Stimulated activated CD8-positive, alpha-beta memory T cell treated with anti-CD3 and anti-CD28 coated beads, Interleukin-4, amount 100 ng/mL, for 24 hours (primary cell): ENCODE results near the gene CHMP1B.
"Not testable (repeated sequence)": the region's sequence is repeated elsewhere in the genome, so short reads cannot be mapped to it uniquely, and the experiment has no call there.

ENCODE experiments used
- DNase-seq: peaks from one replicate; pipeline ENCODE4 v3.0.0-alpha.2; 2020; ENCODE audit warnings: low read depth

The CHMP1B gene

DNA sequence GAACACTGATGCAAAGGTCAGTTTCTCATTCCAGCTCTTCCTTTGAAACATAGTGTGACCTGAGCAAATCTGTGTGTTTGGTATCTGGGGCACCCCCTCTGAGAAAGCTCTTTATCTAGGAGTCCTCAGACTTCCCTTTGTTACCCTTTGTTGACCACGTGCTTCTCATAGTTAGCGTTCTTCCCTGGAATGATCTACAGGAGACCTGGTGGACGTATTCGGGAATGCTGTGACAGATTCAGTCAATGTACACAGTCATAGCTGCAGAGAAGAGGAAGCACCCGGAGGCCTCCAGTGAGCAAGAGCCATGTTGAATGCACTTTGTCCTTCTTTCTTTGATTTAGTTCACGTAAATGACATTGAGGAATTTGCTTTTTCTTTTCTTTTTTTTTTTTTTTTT lies 10.7 kb upstream of the CHMP1B start:
- no peak for DNase-seq

DNA sequence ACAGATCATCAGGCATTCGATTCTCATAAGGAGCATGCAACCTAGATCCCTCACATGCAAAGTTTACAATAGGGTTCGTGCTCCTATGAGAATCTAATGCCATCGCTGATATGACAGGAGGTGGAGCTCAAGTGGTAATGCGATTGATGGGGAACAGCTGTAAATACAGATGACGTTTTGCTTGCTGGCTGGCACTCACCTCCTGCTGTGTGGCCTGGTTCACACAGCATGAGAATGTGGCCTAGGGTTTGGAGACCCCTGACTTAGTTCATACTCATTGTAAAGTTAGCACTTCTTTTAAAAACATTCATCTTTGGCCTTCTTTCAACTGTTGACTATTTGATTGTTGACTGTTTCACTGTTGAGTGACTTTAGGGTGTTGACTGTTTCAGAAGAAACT lies 8.7 kb upstream of the CHMP1B start:
- no peak for DNase-seq

DNA sequence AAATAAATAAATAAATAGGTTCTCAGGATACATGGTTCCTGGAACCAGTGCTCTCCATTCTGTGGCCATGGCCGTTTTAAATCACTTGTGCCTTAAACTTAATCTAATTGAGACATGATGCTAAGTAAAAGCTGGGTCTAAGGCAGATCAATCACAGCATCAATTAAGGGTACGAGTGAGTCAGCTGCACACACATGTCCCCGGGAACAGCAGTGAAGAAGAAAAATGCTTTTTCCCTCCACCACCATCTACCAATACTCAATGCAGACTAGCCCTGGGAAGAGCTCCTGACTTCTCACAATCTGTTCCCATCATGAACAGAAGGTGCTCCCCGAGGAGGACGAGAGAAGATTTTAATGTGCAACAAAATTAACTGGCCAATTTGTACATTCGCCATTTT lies 6.8 kb upstream of the CHMP1B start:
- no peak for DNase-seq

DNA sequence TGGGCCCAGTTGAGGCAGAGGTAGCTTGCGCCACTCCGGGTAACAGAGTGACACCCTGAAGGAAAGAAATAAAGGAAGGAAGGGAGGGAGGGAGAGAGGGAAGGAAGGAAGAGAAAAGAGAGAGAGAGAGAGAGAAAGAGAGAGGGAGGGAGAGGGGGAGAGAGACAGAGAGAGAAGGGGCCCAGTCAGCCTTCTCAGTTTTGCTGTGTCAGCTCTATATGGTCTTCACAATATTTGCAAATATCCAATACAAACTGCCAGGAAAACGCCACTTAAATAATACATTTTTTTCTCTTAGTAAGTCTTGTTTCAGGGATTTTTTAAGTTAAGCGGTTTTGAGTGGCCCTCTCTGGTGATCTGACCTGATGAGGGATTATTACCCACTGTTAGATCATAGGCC lies 5.6 kb upstream of the CHMP1B start:
- no peak for DNase-seq

DNA sequence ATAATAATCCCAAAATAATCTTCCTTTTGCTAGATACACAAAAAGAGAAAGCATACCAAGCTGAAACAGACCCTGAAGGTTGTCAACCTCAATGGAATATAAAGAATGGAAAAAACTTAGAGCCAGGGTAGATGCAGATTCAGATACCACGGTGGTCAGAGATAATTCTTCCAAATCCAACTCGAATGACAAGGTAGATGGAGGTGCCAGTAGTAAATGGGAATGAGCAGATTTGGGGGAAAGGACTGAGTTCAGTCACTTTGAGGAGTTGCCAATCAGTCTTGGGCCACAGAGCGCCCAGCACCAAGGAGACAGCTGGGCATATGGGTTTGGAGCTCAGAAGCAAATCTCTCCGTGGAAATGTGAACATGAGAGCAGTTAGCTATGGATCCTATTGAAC lies 3.4 kb upstream of the CHMP1B start:
- DNase-seq = no peak

DNA sequence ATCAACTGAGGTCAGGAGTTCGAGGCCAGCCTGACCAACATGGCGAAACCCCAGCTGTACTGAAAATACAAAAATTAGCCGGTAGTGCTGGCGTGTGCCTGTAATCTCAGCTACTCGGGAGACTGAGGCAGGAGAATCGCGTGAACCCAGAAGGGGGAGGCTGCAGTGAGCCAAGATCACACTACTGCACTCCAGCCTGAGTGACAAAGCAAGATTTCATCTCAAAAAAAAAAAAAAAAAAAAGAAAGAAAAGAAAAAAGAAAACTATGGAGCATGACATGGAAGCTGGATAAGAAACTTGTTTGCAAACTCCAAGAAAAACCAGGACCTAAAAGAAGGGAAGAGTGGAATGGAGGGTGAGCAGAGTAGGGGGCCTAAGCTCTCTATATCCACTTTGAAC lies 1.9 kb upstream of the CHMP1B start:
- no peak for DNase-seq

DNA sequence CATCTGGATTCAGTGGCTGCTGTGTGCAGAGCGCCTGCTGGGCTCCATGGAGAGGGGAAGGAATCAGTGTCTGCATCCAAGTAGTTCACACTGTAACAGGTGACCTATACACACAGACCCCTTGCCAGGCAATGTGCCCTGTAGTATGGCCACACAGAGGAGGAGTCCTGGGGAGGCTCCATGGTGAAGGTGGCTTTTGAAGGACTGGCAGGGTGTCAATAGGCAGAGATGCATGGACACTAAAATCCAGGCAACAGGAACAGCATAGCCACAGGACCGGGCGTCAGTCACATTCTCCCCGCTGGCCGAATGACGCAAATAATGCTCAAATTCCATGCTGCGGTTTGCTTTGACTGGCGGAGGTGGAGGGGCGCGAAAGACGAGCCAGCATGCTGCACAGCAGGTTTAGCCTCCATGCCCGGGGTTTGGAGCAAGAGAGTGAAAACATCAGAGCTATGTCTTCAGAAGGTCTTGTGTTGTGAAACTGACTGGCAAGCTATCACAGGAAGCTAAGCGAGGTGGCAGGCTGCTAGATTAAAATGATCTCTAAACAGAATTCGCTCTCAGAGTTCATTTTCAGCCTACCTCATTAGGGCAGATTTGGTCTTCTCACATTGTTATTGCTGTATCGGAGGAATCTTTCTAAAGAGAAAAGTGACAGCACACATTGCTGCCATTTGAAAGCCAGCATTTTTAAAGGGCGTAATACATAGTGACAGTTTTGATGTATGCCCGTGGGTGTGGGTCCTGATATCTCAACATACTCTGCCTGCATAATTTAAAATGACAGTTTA lies 1.2 kb upstream of the CHMP1B start:
- peak; percentile 35 for DNase-seq

DNA sequence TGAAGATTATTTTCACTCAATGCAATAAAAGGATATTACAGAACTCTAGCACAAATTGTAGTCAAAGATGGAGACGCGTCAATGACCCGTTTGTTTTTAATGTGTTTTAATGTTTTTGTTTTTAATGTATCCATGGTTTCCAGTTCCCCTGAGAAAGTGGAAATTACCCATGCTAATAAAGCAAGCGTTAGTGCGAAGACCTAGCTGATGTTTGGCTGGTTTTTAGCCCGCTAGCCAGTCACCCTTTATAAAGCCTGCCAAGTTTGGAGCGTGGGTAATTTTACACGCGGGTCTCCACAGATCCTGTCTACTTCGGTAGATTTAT lies 430 bp upstream of the CHMP1B start:
- no peak for DNase-seq

DNA sequence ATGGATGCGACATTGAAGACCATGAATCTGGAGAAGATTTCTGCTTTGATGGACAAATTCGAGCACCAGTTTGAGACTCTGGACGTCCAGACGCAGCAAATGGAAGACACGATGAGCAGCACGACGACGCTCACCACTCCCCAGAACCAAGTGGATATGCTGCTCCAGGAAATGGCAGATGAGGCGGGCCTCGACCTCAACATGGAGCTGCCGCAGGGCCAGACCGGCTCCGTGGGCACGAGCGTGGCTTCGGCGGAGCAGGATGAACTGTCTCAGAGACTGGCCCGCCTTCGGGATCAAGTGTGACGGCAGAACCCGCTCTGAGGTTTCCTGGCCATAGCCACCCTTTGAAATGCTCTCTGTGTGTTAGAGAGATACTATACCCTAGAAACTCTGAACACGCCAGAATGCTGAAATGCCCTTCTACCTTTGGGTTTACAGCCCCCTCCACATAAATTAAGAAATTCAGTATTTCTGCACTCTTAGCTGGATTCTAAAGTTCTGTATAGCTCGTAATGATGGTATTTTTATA lies 659 bp downstream of the CHMP1B start:
- DNase-seq = peak; percentile 16

DNA sequence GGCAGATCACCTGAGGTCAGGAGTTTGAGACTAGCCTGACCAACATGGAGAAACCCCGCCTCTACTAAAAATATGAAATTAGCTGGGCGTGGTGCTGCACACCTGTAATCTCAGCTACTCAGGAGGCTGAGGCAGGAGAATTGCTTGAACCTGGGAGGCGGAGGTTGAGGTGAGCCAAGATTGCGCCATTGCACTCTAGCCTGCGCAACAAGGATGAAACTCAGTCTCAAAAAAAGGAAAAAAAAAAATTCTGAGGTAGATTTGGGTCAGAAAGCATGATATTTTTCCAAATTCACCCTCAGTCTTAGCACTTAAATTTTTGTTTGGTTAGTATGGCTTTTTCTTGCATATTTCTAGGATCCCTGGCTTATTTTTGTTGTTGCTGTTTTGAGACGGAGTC lies 3.3 kb downstream of the CHMP1B start:
- not testable (repeated sequence) for DNase-seq

DNA sequence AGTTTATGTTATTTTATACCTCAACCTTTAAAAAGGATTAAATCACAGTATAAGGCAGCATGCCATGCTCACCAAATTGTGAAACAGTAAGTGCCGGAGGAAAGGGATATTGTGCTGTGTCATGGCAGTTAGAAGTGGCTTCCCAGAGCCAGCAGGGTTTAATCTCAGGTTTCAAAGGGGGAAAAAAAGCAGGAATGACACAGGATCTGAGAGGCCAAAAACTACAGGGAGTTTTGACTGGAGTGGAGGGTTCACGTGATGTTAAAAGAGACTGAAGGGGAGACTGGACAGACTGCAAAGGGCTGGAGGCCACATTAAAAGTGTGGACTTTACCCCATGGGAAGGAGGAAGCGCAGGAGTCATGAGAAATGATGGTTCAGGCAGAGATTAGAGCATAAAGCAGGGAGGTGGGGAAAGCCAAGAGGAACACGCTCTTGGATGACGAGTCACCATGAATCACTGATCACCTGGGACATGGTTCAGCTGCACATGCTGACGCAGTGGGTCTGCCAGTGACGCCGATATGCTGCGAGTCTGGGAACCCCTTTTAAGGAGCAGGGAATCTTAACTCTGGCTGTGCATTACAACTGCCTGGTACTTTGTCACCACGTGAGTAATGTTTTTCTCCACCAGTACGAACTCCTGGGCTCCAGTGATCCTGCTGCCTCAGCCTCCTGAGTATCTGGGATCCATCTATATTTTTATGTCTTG lies 6.1 kb downstream of the CHMP1B start:
- no peak for DNase-seq

DNA sequence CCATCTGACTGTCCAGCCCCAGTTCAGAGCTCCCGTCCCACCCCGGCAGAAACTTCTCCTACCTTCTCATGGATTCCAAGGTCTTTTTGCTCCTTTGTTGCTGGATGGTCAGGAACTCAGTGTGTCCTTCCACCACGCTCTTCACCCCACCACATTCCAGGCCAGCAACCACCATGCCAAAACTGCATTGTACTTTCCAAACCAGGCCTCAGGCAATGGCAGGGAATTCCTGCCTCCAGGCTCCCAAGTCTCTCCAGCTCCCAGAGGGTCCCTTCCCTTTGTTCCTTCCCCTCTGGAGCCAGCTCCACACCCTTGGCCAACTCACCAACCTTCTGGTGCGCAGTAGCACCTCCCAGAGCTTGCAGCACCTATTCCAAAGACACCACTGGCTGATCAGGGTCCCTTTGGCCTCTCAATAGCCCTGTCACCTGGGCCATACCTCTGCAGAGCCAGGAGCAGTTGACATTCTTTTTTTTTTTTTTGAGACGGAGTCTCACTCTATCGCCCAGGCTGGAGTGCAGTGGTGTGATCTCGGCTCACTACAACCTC lies 8.1 kb downstream of the CHMP1B start:
- no peak for DNase-seq

DNA sequence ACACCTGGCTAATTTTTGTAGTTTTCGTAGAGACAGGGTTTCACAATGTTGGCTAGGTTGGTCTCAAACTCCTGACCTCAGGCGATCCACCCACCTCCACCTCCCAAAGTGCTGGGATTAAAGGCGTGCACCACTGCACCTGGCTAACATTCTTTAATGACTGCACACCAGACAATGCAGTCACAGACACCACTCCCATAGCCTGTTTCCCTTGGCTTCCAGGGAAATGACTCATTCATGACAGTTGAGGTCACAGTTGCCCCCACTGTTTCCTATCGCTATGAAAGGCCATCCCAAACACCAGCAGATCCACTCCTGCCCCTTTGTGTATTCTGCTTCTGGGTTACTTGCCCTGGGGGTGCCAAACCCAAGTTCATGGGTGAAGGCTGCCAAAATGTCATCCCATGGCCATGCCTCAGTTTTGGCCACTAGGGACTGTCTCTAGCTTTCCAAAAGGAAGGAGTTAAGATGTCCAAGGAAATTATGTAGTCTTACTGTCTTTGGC lies 8.7 kb downstream of the CHMP1B start:
- DNase-seq = no peak

DNA sequence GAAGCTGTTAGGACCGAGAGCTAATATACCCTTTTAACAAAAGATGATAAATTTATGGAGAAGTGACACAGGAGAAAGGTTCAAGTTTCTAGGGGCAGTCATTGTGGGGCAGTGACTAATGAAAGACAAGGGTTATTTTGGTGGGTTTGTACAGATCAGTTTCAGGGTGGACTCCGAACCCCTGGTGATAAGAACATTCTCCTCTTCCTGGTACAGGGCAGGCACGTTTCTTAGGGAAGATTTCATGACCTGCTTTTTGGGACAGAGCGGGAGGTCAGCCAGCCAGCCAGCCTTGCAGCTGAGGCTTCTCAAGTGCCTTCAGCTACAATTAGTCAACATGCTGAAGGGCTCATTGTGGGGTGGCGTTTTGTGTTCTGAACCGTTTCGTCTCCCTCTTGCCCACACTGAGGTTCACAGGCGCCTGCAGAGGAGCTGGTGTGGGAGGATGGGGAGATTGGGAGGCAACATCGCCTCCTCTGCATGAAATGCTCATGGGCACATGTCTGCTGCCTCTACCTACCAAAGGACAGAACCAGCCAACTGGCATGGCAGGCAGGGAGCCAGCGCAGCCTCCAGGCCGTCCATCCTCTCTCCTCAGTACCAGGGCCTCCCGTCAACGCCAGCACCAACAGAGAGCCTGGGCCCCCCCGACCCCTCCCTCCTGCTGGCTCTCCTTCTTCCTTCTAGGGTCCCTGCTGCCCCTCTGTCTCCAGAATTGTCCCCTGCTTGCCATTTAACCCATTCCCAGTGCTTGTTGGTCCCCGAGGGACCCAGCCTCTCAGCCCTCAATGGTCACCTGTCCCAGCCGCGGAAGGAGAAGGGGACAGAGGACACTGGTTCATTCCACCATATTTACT lies 9.6 kb downstream of the CHMP1B start:
- DNase-seq = no peak

DNA sequence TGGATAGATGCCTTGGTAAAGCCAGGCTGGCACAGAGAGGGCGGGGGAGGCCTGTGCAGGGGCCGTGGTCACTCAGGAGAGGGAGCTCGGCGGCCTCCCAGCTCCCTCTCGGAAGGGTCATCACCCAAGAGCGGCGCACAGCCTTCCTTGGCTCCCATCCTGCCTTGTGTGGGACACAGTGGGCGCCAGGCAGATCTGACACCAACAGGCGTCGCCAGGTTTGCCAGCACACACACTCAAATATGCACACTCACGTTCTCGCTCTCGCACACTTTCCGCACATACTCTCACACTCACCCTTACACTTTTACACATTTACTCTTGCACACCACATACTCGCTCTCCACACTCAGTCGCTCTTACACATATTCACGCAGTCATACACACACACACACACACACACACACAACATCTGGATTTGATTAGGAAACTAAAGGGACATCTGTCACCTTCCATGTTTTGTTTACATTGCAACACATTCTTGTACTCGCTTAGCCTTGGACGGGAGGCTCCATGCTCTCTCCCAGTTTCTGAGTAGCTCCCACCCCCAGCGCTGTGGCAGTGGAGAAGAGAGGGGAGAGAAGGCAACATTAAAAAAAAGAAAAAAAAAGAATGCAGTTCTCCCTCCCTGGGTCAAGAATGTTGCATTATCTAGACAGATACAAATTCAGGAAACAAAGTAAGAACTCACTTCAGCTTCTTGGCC lies 10.5 kb downstream of the CHMP1B start:
- no peak for DNase-seq

DNA sequence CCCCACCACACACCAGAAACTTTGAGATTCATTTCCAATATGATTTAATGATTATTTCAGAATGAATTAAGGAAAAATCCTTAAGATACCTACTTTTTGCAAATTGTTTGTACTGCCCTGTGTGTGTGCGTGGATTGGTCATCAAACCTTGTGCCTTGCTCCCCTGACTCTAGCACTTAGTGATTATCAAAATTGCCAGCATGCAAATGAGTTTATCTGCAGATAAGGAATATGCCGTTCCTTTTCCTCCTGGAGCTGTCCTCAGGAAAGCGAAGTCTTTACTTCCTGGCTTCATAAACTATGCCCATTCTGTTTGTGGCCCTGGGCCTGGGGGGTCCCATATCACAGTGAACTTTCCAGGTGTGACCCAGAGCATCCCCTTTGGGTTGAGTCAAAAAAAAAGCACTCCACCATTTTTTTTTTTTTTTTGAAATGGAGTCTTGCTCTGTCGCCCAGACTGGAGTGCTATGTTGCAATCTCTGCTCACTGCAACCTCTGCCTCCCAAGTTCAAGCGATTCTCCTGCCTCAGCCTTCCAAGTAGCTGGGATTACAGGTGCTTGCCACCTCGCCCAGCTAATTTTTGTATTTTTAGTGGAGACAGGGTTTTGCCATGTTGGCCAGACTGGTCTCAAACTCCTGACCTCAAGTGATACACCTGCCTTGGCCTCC lies 11.4 kb downstream of the CHMP1B start:
- DNase-seq = no peak

DNA sequence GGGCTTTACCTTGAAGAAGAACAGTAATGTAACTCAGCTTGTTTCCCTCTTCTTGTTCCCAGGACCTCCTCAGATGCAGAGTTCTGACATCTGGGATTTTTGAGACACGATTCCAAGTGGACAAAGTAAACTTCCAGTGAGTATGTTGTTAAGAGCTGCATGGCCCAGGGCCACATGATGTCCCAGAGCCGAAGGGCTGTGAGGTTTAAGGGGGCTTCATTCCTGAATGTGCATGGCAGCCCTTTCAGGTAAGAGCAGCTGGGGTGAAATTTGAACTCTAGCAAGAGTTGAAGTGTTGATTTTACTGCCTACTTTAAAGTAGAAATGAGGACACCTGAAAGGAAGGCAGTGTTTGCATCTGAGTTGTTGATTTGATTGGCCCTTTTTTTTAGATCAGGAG lies 13.3 kb downstream of the CHMP1B start:
- DNase-seq = no peak

DNA sequence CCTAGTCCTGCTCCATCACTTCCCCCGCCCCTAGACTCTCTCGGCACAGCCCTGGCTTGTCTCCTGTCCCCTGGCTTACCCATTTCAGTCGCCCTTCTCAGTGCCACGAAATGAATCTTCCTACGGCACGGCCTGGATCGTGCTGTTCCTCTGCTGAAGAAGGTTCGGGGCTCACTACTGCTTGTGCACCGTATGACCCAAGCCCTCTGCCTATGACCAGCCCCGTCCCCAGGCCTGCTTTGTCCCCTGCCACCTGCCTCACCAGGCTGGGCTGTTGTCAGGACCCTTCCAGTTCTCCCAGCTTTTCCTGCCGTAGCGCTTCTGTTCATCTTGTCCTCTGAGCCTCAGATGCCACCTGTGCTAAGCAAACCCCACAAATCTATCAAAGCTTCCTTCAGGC lies 13.9 kb downstream of the CHMP1B start:
- DNase-seq = no peak

DNA sequence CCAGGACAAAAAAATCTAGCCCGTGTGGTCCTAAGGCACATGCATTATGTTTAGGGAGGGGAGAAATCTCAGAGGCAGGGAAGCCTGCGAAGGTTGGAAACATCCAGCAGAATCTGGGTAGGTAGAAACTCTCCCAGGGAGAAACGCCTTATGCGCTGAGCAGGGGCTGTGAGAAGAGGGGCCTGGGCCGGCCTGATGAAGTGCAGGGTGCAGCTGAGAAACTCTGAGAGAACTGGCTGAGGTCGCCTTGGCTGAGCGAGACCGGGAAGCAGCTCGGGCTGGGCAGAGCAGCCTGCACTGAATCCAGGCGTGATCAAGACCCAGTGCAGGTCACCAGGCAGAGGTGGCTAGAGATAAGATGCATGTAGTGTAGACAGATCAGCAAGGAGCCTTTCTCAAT lies 15.1 kb downstream of the CHMP1B start:
- DNase-seq = no peak

DNA sequence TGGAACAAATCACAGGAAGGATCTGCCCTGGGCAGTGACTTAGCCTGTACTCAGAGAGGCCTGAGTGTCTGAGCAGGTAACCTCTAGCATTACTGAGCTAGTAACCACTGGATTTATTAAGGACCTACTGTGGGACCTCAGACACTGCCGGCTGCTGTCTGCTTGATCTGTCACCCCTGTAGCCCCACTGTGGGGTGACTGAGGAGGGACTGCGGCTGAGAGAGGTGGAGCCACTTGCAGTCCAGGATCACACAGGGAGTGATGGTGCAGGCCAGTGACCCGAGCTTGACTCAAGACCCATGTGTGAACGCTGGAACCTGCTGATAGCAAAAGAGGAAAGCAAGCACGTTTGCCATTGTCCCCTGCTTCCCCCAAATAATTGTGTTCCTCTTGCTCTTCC lies 15.6 kb downstream of the CHMP1B start:
- DNase-seq = no peak

DNA sequence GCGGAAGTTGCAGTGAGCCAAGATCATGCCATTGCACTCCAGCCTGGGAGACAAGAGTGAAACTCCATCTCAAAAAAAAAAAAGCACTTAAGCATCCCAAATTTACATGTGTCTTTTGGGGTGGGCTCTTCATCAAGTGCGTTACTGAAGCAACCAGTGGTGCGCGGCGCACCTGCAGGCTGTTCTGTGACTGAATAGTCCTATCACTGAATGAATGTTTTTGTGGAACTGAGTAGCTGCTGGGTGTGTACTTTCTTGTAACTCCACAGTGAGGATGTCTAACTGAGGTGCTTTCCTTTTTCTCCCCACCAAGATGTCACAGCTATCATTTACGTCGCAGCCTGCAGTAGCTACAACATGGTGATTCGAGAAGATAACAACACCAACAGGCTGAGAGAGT lies 17.0 kb downstream of the CHMP1B start:
- DNase-seq = no peak
